Stimulated activated CD4-positive, alpha-beta T cell treated with anti-CD3 and anti-CD28 coated beads, Interleukin-4, amount 100 ng/mL, for 48 hours (primary cell): ENCODE measurements around the gene SCFD1.
A peak's percentile ranks its signal among the peaks of the same experiment; 100 is the strongest.
"Not testable (repeated sequence)": the region's sequence is repeated elsewhere in the genome, so short reads cannot be mapped to it uniquely, and the experiment has no call there.

ENCODE experiments used
- DNase-seq, 2 donors: peaks; one replicate each; pipeline ENCODE4 v3.0.0-alpha.2; 2020; ENCODE audit warnings: low read depth in 2 of 2

Gene SCFD1

DNA sequence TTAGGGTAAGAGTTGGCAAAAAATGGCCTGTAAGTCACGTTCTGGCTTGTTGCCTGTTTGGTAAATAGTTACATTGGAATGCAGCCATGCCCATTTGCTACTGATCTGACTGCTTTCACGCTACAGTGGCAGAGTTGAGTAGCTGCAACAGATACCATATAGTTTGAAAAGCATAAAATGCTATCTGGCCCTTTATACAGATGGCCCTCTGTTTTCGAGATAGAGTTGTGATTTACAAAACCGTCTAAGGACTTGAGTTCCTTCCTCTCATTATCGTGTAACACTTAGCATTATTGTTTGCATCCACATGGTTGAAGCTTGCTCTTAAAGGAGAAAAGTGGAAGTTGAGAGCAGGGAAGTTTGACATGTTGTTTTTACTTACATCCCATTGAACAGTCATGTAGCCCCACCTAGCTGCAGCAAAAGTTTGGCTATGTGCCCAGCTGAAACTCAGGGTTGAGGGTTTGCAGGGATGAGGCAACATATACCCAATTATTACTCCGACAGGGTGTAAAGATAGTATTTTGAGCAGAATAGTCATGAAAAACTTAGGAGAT lies 11.3 kb upstream of the SCFD1 start:
- DNase-seq, result no peak

DNA sequence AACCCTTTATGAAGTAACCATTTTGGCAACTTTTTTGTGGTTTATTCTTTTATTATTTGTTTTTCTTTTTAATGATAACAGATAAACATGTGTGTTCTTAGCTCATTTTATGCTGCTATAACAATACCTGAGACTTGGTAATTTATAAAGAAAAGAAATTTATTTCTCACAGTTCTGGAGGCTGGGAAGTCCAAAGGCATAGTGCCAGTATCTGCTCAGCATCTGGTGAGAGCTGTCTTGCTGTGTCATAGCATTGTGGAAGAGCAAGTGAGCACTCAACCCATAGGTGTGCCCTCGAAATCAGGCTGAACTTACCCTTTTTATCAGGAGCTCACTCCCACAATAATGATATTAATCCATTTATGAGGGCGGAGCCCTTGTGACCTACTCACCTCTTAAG lies 8.0 kb upstream of the SCFD1 start:
- DNase-seq, result no peak

DNA sequence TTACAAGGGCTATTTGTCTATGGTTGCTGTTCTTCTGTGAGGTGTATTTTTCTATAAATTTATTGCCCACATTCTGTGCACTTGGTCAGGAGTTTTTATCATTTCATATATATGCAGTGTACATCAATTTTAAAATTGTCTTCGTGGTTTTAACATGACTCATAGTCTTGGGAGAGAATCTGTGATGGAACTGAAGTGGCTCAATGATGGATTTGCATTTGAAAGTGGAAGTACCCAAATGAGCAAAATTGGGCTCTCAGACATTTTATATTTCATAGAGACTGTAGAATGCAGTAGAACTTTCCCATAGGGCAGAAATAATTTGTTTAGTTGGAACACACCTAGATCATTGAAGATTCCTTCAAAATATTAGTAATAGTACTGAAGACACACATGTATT lies 1.9 kb upstream of the SCFD1 start:
- no peak for DNase-seq

DNA sequence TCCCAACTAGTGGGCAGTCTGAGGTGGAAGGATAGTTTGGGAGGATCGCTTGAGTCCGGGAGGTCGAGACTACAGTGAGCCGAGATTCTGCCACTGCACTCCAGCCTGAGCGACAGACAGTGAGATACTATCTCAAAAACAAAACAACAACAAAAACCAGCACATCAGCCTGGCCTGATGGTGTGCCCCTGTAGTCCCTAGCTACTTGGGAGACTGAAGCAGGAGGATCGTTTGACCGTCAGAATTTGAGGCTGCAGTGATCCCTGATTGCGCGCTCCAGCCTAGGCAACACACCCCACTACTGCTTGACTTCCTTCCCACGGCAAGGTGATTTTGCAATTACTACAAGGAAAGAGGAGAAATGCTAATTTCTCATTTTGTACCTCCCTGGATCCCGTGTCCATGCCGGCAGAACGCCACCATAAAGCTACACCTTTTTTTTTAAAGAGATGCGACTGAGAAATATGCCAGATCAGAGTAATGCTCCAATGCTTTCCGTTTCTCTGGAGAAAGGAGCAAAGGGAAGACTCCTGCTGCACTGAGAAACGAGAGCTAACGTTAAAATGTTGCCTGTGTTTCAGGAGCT lies 672 bp upstream of the SCFD1 start:
- no peak for DNase-seq

DNA sequence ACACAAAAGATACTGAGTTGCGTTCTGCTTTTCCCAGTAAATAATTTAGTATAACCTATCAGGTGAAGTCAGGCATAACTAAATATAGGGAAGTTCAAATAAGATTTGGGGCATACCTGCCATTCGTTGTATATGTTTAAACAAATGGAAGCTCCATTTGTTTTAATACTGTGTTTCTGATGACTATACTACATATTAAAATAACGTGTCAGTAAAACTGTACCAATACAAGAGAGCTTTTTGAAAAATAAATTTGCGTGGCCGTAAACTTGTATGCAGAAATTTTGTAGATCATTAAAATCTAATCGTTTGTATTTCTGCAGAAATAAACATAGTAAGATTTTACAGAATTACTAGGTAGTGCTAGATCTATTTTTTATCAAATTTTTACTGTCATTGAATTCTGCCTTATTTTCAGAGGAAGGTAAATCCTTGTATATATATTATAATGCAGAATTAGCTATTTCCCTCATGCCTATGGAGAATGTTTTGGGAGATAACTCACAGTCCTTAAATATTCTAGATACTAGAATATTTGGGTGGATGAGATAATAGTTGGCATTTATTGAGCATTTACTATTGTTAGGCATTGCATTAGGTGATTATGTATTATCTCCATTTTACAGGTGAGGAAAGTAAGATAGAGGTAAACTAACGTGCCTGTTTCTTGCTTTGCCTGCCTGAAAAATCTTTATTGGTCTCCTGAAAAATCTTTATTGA lies 1.5 kb downstream of the SCFD1 start:
- DNase-seq, result no peak

DNA sequence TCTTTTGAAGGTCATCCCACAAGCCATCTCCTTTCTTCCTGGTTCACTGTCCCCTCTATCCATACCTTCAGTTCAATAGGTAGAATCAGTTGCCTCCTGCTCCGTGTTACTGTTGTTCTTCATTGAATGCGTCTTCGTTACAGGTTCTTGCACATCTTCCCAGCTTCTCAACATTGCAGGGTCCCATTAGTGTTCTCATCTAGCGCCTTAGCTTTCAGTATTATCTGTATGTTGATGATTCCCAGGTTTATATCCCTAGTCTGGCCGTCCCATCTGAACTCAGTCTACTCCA lies 2.0 kb downstream of the SCFD1 start:
- no peak for DNase-seq

DNA sequence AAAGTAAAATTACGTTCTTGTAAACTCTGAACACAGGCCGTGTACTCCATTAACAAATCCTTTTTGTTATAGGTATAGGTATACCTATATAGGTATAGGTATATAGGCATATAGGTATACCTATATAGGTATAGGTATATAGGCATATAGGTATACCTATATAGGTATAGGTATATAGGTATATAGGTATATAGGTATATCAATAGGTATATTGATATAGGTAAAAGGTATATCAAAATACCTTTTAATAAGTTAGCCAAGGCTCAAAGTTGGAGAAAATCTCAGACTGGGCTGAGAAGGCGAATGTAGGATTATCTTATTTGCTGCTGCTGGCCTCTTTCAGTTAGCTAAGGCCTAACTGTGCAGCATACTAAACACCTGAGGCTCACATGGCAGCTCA lies 3.4 kb downstream of the SCFD1 start:
- no peak for DNase-seq

DNA sequence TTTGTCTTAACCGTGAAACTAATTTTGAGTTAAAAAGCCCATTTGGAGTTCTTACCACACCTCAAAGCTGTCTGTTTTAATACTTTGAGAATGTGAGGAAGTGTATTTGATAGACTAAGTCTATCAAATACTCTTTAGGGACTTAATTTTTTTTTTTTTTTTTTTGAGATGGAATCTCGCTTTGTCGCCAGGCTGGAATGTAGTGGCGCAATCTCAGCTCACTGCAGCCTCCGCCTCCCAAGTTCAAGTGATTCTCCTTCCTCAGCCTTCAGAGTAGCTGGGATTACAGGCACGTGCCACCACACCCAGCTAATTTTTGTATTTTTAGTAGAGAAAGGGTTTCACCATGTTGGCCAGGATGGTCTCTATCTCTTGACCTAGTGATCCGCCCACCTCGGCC lies 7.3 kb downstream of the SCFD1 start:
- DNase-seq, result not testable (repeated sequence)

DNA sequence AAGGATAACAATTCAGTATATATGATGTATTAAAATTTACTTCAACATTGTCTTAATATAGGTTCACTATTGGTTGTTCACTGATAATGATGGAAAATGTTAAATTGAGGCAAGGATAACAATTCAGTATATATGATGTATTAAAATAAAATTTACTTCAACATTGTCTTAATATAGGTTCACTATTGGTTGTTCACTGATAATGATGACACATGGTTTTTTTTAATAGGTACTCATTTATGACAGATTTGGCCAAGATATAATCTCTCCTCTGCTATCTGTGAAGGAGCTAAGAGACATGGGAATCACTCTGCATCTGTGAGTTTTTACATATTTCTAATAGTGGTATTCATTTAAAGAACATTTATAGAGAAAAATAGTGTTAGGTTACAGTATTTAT lies 8.1 kb downstream of the SCFD1 start:
- DNase-seq, result no peak

DNA sequence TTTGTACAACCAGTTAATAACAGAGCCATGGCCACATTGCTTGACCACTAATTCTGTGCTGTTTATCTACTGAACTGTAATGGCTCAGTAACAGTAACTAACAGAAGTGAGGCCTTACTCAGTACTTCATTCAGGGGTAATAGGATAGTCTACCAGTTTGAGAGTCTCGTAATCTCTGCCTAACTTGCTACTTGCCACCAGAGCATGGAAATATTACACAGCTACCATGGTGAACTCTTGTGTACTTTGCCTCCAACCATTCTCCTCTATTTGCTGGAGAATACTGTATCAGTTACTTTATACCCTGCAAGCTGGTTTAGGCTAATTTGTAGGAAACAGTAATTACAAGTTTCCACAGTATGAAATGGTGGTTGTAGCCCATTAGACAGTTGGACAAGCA lies 10.6 kb downstream of the SCFD1 start:
- DNase-seq, result no peak

DNA sequence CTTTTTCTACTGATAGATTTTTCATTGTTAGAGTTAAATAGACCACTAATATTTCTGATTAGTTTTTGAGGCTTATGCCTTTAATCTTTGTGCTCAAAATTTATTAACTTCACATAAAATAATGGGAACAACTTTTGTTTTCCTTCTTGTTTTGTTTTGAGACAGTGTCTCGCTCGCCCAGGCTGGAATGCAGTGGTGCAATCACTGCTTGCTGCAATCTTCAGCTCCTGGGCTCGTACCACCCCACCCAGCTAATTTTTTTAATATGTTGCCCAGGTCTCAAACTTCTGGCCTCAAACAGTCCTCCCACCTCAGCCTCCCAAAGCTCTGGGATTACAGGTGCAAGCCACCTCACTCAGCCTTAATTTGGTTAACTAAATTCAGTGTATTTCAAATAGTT lies 16.8 kb downstream of the SCFD1 start:
- DNase-seq, result no peak

DNA sequence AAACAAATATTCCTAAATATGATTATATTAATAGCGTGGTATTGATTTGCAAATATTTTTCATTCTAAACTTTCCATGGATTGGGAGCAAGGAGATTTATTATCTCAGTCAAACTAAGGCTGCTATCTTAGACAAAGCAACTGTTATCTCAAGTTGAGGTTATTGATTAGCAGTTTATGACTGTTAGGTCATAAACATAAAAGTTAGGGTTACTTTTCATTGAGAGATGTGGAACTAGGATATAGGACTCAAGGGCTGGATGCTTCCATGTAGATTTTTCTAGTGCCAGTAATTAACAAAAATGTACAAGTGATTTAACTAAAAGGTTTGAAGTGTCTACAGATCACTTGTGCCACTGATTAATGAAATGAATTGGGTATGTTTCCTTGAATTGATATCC lies 19.1 kb downstream of the SCFD1 start:
- no peak for DNase-seq

DNA sequence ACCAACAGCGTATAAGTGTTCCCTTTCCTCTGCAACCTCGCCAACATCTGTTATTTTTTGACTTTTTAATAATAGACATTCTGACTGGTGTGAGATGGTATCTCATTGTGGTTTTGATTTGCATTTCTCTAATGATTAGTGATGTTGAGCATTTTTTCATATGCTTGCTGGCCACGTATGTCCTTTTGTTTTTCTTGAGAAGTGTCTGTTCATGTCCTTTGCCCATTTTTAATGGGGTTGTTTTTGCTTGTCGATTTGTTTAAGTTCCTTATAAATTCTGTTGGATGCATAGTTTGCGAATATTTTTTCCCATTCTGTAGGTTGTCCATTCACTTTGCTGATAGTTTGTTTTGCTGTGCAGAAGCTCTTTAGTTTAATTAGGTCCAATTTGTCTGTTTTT lies 22.3 kb downstream of the SCFD1 start:
- not testable (repeated sequence) for DNase-seq

DNA sequence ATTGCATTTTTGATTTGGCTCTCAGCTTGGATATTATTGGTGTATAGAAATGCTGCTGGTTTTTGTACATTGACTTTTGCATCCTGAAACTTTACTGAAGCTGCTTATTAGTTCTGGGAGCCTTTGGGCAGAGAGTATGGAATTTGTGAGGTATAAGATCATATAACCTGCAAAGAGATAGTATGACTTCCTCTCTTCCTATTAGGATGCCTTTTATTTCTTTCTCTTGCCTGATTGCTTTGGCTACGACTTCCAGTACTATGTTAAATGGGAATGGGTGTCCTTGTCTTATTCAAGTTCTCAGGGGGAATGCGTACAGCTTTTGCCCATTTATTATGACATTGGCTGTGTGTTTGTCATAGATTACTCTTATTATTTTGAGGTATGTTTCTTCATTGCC lies 23.5 kb downstream of the SCFD1 start:
- no peak for DNase-seq

DNA sequence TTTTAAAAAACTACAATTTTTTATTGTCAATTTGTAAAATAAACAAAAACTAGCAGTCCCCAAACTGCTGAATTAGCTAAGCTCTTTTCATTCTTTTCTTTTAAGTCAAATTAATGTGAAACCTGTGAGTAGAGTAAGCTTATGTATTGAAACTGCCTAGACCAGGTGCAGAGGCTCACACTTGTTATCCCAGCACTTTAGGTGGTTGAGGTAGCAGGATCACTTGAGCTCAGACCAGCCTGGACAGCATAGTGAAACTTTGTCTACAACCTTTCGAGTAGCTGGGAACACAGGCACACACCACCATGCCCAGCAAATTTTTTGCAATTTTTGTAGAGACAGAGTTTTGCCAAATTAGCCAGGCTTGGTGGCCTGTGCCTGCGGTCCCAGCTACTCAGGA lies 26.4 kb downstream of the SCFD1 start:
- no peak for DNase-seq

DNA sequence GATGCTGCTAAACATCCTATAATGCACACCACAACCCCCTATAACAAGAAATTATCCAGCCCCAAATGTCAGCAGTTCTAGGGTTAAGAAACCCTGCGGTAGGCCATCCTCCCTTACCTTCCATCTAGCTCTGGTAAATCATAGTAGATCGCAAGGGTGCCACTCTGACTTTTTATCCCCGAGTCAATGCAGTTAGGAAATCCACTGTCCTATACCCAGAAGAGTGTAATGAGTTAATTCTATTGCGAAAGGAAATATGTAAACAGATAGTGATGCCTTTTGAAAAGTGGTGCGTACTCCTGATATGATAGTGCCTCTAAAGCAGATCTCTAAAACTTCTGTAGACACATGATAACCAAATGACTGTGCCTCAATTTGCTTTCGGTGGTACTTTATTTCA lies 29.8 kb downstream of the SCFD1 start:
- no peak for DNase-seq

DNA sequence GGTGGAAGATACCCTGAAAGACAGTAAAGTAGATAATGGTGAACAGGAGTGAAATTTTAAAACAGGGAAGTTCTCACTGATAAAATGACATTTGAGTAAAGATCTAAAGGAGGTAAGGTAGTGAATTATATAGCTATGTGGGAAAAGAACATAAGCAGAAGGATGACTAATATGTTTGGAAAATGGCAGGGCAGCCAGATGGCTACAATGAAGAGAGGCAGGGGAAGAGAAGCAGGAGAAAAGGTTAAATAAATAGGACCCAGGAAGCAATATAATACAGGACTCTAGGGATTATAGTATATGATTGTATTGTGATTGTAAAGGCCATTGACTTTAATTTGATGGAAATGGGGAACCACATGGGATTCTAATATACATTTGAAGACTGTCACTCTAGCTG lies 33.0 kb downstream of the SCFD1 start:
- no peak for DNase-seq

DNA sequence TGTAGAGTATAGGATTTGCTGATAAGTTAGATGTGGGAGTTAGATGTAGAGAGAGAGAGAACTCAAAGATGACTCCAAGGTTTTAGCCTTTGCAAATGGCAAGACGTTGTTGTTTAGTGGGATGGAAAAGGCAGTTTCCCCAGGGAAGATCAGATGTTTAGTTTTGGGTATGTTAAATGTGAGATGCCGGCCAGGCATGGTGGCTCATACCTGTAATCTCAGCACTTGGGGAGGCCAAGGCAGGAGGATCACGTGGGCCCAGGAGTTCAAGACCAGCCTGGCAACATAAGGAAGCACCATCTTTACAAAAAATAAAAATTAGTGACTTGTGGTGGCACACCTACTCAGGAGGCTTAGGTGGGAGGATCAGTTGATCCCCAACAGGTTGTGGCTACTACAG lies 33.5 kb downstream of the SCFD1 start:
- DNase-seq, result no peak

DNA sequence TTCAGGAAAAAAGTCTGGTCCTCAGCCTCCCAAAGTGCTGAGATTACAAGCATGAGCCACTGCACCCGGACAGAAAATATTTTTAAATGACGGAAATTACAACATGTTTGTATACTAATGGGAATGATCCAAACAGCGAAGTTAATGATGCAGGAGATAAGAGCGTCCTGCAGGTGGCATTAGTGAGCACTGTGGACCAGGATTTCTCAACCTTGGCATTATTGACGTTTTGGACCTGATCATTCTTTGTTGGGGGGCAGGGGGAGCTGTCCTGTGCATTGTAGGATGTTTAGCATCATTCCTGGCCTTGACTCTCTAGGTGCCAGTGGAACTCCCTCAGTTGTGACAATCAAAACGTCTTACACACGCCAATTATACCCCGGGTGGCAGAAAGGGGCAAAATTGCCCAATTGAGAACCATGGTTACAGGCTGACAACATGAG lies 34.1 kb downstream of the SCFD1 start:
- DNase-seq, result peak in 1 of 2 donors; percentile 5

DNA sequence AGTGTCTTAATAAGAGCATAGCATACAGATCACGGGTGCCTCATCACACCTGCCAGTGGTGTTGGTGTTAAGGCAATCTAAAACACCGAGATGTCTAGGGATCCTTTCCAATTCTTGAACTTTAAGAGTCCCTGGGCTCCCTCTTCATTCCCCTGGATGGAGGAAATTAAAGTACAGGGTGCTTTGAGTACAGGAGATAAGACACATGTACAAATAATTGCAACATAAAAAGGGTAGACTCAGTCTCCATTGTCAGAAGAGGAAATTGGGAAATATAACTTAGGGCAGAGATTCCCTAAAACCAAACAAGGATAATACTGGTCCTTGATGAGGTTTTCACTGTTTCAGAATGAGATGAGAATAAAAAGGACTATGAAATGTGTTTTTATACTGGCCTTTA lies 34.9 kb downstream of the SCFD1 start:
- no peak for DNase-seq

DNA sequence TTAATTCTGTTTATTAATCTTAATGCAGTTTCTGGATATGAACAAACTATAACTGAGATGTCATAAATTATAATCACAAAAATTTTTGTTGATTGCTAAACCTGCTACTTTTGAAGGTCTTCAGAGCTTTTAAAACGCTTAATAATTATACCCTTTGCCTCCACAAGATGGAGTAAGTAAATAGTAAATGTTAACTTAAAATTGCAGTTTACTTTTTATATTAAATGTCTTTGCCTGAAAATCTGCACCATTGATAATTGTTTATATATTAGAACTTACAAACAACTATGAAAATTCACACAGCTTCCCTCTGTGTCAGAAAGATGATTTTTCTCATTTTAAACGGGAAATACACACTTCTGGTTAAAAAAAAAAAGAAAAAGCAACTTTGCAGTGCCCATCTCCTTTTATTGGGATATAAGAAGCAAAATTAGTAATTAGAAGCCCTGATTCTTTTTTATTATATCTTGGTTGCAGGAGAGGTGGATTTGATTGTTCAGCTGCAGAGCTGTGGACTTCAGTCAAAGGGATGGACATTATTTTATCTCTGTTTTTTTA lies 35.6 kb downstream of the SCFD1 start:
- no peak for DNase-seq

DNA sequence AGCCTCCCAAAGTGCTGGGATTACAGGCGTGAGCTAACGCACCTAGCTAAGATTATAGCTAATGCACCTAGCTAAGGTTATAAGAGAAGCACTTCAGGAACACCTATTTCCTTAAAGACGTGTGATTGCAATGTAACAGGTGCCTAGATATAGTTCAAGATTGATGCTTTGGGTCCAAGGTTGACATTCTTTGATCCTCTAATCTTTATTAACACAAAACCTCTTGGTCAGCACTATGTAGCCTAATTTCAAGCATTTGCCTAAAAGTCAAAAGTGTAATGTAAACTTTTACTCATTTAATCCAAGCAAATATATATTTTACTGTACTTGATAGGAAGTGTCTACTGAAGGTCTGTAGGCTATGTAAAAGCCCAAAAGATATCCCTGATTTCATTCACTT lies 36.5 kb downstream of the SCFD1 start:
- DNase-seq, result no peak

DNA sequence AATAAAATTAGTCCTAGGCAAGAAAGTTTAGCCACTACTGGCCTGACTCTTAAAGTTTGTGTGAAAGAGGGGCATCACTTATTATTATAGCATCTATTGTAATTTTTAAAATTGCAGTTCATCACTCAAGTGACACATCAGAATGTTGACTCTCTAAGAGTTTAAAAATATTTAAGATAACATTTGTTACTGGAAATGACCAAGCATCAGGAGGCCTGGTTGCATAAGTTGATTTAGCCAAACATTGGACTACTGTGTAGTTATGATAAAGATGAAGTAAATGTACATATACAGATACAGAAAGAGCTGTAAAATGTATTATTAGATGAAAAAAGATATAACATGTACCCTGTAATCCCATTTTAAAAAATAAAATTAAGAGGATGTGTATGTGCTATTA lies 47.5 kb downstream of the SCFD1 start:
- no peak for DNase-seq

DNA sequence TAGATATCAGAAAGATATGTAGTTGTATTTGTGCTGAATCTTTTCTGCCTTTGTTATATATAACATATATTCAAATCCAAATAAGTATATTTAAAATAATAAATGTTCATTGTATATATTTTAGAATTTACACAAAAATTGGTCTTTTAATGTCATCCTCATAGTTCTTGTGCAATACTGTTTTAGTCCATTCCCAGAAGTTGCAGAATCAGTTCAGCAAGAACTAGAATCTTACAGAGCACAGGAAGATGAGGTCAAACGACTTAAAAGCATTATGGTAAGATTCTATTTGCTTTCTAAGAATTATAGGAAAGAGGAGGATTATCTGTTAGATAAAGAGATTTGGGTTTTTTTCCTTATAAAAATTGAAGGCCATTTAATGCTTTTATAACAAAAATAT lies 51.0 kb downstream of the SCFD1 start:
- no peak for DNase-seq
